ENCODE measurements around the gene TDRD7.
A peak's percentile ranks its signal among the peaks of the same experiment; 100 is the strongest.

Gene TDRD7

GRCh38 chr9:97387936-97388684 is 23.8 kb upstream of the TDRD7 start:
- DNase-seq, result no peak

GRCh38 chr9:97388721-97389238 is 23.1 kb upstream of the TDRD7 start:
- no peak for DNase-seq

- DNase-seq, result no peak
Observed at GRCh38 chr9:97389249-97389648, 22.6 kb upstream of the TDRD7 start.

- DNase-seq, result no peak
Observed at GRCh38 chr9:97390791-97391406, 21.0 kb upstream of the TDRD7 start.

- no peak for DNase-seq
Observed at GRCh38 chr9:97394881-97395280, 17.0 kb upstream of the TDRD7 start.

- DNase-seq, result no peak
Observed at GRCh38 chr9:97395745-97396144, 16.2 kb upstream of the TDRD7 start.

- DNase-seq, result no peak
Observed at GRCh38 chr9:97396256-97396655, 15.6 kb upstream of the TDRD7 start.

GRCh38 chr9:97397220-97397619 is 14.7 kb upstream of the TDRD7 start:
- DNase-seq, result no peak

GRCh38 chr9:97398999-97399758 is 12.7 kb upstream of the TDRD7 start:
- peak in 6 of 14 donors; percentile 4 to 42 (median 24) for DNase-seq

GRCh38 chr9:97403746-97404316 is 8.1 kb upstream of the TDRD7 start:
- no peak for DNase-seq

GRCh38 chr9:97405551-97405950 is 6.3 kb upstream of the TDRD7 start:
- no peak for DNase-seq

- DNase-seq, result no peak
Observed at GRCh38 chr9:97406620-97407177, 5.2 kb upstream of the TDRD7 start.

- DNase-seq, result no peak
Observed at GRCh38 chr9:97408562-97408961, 3.3 kb upstream of the TDRD7 start.

- DNase-seq, result no peak
Observed at GRCh38 chr9:97411440-97411788, 482 bp upstream of the TDRD7 start.

GRCh38 chr9:97412626-97413385 is 910 bp downstream of the TDRD7 start:
- peak in 5 of 14 donors; percentile 12 to 55 (median 42) for DNase-seq

GRCh38 chr9:97413462-97413861 is 1.6 kb downstream of the TDRD7 start:
- DNase-seq, result no peak

GRCh38 chr9:97415146-97415545 is 3.2 kb downstream of the TDRD7 start:
- no peak for DNase-seq

- no peak for DNase-seq
Observed at GRCh38 chr9:97418880-97419279, 7.0 kb downstream of the TDRD7 start.

GRCh38 chr9:97419309-97419867 is 7.5 kb downstream of the TDRD7 start:
- DNase-seq, result no peak

GRCh38 chr9:97425336-97425972 is 13.6 kb downstream of the TDRD7 start:
- DNase-seq, result no peak

GRCh38 chr9:97425973-97426336 is 14.1 kb downstream of the TDRD7 start:
- no peak for DNase-seq
